Smooth muscle cell (in vitro differentiated cells): ENCODE results near the gene NFIA. TPM values are rescaled to one million over a fixed set of nuclear protein-coding genes. Genes with fewer than 3 reads are reported as not detected.

Source experiments
- DNase-seq: peaks from one replicate; lab custom pipeline; 2025; ENCODE audit not compliant: unreplicated experiment; lab: John Stamatoyannopoulos, UW
- H2AFZ ChIP-seq: fragments of 200-600 bp; sonication (generic); 2 replicates; pipeline ENCODE4 v1.6.0; 2016; ENCODE audit warnings: antibody characterized with exemption, low read depth, mild to moderate bottlenecking
- H3F3A ChIP-seq: fragments of 200-600 bp; sonication (generic); 2 replicates; pipeline ENCODE4 v1.6.0; 2017; ENCODE audit warnings: antibody characterized with exemption, low read depth
- H3K27ac ChIP-seq: fragments of 200-600 bp; sonication (generic); 2 replicates; pipeline ENCODE4 v1.5.1; 2016; ENCODE audit warnings: low read depth, mild to moderate bottlenecking
- H3K27me3 ChIP-seq: fragments of 200-600 bp; sonication (generic); 2 replicates; pipeline ENCODE4 v1.6.1; 2016; ENCODE audit warnings: low read depth, mild to moderate bottlenecking
- H3K36me3 ChIP-seq: fragments of 200-600 bp; sonication (generic); 2 replicates; pipeline ENCODE4 v1.5.1; 2016; ENCODE audit warnings: low read depth
- H3K4me1 ChIP-seq: fragments of 200-600 bp; sonication (generic); 2 replicates; pipeline ENCODE4 v1.5.1; 2016; ENCODE audit warnings: low read depth
- H3K4me2 ChIP-seq: fragments of 200-600 bp; sonication (generic); 2 replicates; pipeline ENCODE4 v1.6.0; 2016; ENCODE audit warnings: mild to moderate bottlenecking
- H3K4me3 ChIP-seq: fragments of 200-600 bp; sonication (generic); 2 replicates; pipeline ENCODE4 v1.5.1; 2016; ENCODE audit warnings: mild to moderate bottlenecking
- H3K79me2 ChIP-seq: fragments of 200-600 bp; sonication (generic); 2 replicates; pipeline ENCODE4 v1.6.0; 2016; ENCODE audit warnings: low read depth, mild to moderate bottlenecking
- H3K9ac ChIP-seq: fragments of 200-600 bp; sonication (generic); 2 replicates; pipeline ENCODE4 v1.6.0; 2016; ENCODE audit warnings: low read depth
- H3K9me3 ChIP-seq: fragments of 200-600 bp; sonication (generic); replicated peaks from 2 replicates; pipeline ENCODE4 v1.5.1; 2016; ENCODE audit warnings: low read depth
- H4K20me1 ChIP-seq: fragments of 200-600 bp; sonication (generic); 2 replicates; pipeline ENCODE4 v1.6.0; 2016; ENCODE audit warnings: low read depth
- CTCF ChIP-seq: fragments of 200-600 bp; sonication (generic); IDR thresholded peaks from 2 replicates; pipeline ENCODE4 v1.5.1; 2017; ENCODE audit warnings: borderline replicate concordance, mild to moderate bottlenecking, antibody characterized with exemption; ENCODE audit not compliant: insufficient read depth, poor library complexity, severe bottlenecking
- WGBS: methylation state at CpG from one replicate; pipeline ENCODE4 v1.1.7; 2016; ENCODE audit warnings: low lambda C conversion rate; 5-methylcytosine and 5-hydroxymethylcytosine counted together
- polyA plus RNA-seq: library from polyadenylated mRNA; unstranded; fragments of >200 nt; fragmentation: Nextera tagmentation; extraction: Ambion mirVana; gene quantifications from 2 replicates; pipeline ENCODE4 v1.2.1, GENCODE V29; 2016
- total RNA-seq: library from RNA; depleted of rRNA; stranded (reverse); fragments of >200 nt; gene quantifications from 2 replicates; pipeline ENCODE4 v1.2.3, GENCODE V29; 2014

The NFIA gene
- total and polyA plus RNA-seq, 2 experiments from 2014 or later = 5.0 to 6.2 TPM

DNA sequence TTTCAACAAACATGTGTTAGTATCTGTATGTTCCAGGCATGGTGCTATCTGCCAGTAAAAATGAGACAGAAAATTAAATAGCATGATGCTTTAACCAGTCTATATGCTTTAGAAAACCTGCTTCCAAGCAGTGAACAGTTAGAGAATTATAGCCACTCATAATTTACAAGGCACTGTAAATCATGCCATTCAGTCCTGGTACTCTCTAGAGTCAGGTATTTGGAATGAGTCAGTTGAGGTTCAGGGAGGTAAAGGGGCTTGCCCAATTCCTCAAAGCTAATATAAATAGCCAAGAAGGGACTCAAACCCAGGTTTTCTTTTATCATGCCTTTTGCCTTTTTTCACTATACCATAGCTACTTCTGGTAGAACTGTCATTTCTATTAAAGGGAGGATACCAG is 184.4 kb downstream of the NFIA start:
- Histone ChIP-seq H3K79me2 (no peaks in the 10 kb centered on the region), H3K36me3 (no peaks in the 10 kb centered on the region), H3F3A (no peaks in the 10 kb centered on the region), H3K27ac (no peak overlapping the region), H4K20me1 (no peaks in the 10 kb centered on the region), H3K4me3 (no peak overlapping the region), H2AFZ (no peak overlapping the region), H3K4me1 (peaks cover 21% of the 10 kb centered on the region), H3K4me2 (no peak overlapping the region), H3K9ac (no peak overlapping the region), H3K9me3 (no peaks in the 10 kb centered on the region), H3K27me3 (no peaks in the 10 kb centered on the region)
- no peak for DNase-seq
- no peak for TF ChIP-seq CTCF

- Histone ChIP-seq H3K27ac (no peak overlapping the region), H3K36me3 (no peaks in the 10 kb centered on the region), H3F3A (no peaks in the 10 kb centered on the region), H2AFZ (no peak overlapping the region), H3K9me3 (no peaks in the 10 kb centered on the region), H3K4me1 (peaks cover 21% of the 10 kb centered on the region), H3K27me3 (no peaks in the 10 kb centered on the region), H4K20me1 (no peaks in the 10 kb centered on the region), H3K79me2 (no peaks in the 10 kb centered on the region), H3K4me2 (no peak overlapping the region), H3K4me3 (no peak overlapping the region), H3K9ac (no peak overlapping the region)
- no peak for TF ChIP-seq CTCF
- WGBS = 75% methylated on average over 9 of the region's 9 CpGs
- DNase-seq = no peak
Observed at GRCh38 chr1:61268546-61269240, 186.3 kb downstream of the NFIA start.

DNA sequence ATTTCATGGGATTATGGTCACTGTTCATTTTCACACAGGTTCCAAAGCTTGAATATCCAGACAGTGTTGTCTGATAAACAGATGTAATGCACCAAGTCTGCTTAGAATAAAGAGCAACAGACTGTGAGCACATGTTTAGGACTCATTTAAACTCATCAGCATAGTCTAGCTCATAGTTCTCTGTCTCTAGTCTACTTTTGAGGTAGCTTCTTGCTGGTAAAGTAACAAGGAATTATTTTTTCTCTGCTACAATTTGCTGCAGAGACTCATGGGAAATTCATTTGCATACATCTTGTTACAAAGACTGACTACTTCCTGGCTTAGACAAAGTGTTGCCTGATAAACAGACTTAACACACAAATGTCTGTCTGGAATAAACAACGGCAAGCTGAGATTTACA is 187.2 kb downstream of the NFIA start:
- no peak for TF ChIP-seq CTCF
- Histone ChIP-seq H3K79me2 (no peaks in the 10 kb centered on the region), H3K4me2 (no peak overlapping the region)

GRCh38 chr1:61270107-61270506 is 187.7 kb downstream of the NFIA start:
- Histone ChIP-seq H3K4me1 (peaks cover 21% of the 10 kb centered on the region), H3K36me3 (no peaks in the 10 kb centered on the region), H3K27ac (no peak overlapping the region), H3K27me3 (no peaks in the 10 kb centered on the region), H3K4me2 (no peak overlapping the region), H2AFZ (no peak overlapping the region), H3K9me3 (no peaks in the 10 kb centered on the region), H3K9ac (no peak overlapping the region), H4K20me1 (no peaks in the 10 kb centered on the region), H3K79me2 (no peaks in the 10 kb centered on the region), H3F3A (no peaks in the 10 kb centered on the region), H3K4me3 (no peak overlapping the region)
- no peak for TF ChIP-seq CTCF
- no peak for DNase-seq
- 98% methylated on average over 2 of the region's 2 CpGs for WGBS

More for the DNA sequence above, 187.2 kb downstream of the NFIA start:
- Histone ChIP-seq H3K9me3 (no peaks in the 10 kb centered on the region), H4K20me1 (no peaks in the 10 kb centered on the region), H3K4me3 (no peak overlapping the region), H3K27me3 (no peaks in the 10 kb centered on the region), H3K9ac (no peak overlapping the region), H2AFZ (no peak overlapping the region), H3K4me1 (peaks cover 21% of the 10 kb centered on the region), H3K36me3 (no peaks in the 10 kb centered on the region), H3K27ac (no peak overlapping the region), H3F3A (no peaks in the 10 kb centered on the region)
- DNase-seq = no peak
- WGBS = 50% methylated on average over 1 of the region's 1 CpG
